CD4-positive, alpha-beta T cell treated with Interferon alpha-2 for 1 hour (primary cell): ENCODE measurements around the gene PLD4.
A peak's percentile ranks its signal among the peaks of the same experiment; 100 is the strongest.

ENCODE experiments used
- DNase-seq, 2 donors: peaks; one replicate each; pipeline ENCODE4 v3.0.0-alpha.2; 2020 to 2022

PLD4 gene

GRCh38 chr14:104929268-104930230 lies 4.9 kb downstream of the PLD4 start:
- no peak for DNase-seq

- DNase-seq: no peak
These were observed 6.0 kb downstream of the PLD4 start for GRCh38 chr14:104930526-104931303.

DNA sequence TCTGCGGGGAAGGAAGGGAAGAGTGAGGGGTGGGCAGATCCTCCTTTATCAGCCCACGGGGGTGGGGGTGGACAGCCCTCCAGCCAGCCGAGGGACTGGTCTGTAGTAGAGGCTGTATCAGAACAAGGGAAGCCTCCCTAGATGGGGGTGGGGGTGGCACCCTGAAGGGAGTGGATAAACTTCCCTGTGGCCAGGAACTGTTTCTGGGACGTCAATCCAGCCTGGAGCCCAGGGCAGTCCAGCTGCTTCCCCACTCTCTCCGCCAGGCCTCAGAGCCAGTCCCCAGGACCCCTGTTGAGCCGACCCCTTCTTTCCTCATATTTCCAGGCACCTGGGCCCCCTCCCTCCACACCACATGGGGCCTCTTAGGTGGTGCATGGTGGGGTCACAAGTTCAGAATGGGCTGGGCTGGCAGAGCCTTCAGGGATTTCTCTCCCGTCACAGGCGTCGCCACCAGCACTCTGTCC lies 6.7 kb downstream of the PLD4 start:
- DNase-seq: no peak

- DNase-seq: no peak
These were observed 7.3 kb downstream of the PLD4 start for GRCh38 chr14:104931771-104932675.

DNA sequence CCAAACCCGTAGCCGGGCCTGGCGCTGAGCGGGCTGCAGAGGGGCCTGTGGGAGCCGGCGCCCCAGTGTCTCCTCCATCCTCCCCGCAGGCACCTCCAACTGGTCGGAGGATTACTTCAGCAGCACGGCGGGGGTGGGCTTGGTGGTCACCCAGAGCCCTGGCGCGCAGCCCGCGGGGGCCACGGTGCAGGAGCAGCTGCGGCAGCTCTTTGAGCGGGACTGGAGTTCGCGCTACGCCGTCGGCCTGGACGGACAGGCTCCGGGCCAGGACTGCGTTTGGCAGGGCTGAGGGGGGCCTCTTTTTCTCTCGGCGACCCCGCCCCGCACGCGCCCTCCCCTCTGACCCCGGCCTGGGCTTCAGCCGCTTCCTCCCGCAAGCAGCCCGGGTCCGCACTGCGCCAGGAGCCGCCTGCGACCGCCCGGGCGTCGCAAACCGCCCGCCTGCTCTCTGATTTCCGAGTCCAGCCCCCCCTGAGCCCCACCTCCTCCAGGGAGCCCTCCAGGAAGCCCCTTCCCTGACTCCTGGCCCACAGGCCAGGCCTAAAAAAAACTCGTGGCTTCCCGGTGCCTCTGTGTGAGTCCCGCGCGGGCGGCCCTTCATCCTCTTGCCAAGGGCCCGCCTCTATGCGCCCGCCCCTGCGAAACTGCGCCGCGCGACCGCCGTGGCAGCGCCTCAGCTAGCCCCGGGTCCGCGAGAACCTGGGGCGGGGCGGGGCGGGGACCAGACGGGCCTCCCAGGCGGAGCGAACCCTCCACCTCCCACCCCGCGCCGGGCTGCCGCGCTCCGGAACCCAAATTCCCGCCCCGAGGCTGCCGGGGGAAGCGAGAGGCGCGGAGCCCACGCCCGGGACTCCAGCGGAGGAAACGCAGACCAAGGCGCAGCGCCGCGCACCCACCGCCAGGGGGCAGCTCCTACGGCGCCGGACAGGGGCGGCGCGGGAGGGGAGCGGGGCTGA lies 8.3 kb downstream of the PLD4 start:
- peak; percentile 79 to 87 for DNase-seq

DNA sequence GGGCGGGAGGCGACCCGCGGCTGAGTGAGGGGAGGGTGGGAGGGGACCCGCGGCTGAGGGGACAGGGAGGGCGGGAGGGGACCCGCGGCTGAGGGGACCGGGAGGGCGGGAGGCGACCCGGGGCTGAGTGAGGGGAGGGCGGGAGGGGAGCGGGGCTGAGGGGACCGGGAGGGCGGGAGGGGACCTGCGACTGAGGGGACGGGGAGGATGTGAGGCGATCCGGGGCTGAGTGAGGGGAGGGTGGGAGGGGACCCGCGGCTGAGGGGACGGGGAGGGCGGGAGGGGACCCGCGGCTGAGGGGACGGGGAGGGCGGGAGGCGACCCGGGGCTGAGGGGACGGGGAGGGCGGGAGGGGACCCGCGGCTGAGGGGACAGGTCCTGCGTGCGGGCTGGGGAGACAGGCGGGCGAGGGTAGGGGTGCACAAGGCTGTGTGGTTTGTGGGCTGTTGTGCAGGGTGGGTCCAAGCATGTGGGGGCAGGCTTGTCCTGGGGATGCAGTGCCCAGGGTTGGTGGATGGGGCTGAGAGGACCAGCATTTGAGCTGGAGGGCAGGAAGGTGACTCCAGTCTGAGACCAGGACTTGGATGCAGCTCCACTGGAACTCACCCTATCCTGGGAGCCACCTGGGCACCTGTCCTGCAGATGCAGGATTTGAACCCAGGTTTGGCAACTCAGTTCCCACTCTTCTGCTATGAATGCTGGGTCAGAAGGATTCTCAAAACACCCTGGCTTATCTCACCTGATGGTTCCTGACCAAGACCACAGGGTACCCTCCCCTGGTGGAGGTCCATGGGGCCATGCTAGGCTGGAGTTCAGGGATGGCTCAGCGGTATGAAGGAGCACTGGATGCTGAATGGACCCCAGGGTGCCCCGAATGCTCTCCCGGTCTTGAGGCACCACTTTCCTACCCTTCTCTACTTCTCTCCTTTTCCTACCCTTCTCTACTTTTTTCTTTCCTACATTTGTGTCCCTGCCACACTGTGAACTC lies 9.4 kb downstream of the PLD4 start:
- DNase-seq: no peak

DNA sequence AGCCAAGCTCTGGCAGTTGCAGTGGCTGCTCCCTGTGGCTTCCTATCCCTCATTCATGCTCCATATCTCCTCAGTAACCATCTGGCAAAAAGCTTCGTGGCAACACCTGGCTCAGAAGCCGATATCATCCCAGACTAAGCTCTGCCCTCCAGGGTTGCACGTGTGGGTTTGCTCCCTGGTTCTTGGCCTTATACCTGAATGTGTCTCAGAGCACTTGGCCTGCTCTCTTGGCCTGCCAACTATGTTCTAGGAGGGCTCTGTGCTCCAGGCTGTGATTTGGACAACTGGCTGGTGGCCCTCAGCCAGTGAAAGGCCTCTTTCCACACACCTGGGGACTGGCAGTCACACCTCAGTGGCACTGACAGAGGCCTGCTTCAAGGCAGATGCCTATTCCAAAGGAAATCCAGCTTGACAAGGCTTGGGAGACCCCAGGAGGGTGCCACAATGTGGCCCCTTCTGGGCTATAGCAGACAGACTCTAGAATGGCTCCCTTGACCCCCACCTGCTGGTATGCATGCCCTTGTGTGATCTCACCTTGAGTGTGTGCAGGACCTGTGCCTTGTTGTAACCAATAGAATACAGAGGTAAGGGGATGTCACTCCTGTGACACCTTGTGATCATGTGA lies 10.5 kb downstream of the PLD4 start:
- no peak for DNase-seq

DNA sequence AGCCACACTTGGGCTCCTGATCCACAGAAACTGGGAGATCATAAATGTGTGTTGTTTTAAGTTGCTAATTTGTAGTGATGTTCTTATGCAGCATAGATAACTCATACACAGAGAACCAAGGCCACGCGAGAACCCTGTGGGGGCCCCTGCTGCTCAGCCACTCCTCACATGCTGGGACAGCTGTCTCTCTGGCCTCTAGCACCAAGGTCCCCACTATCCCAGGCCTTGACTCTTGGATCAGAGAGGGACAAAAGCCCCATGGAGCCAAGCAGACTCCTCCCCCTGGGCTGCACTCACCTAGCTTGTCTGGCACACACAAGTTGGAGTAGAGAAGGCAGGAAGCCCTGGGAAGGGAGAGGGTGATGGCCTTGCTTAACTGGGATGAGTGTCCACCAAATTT lies 11.3 kb downstream of the PLD4 start:
- DNase-seq: no peak

GRCh38 chr14:104936361-104937155 lies 11.9 kb downstream of the PLD4 start:
- DNase-seq: no peak

GRCh38 chr14:104937161-104937560 lies 12.5 kb downstream of the PLD4 start:
- no peak for DNase-seq

GRCh38 chr14:104937694-104938365 lies 13.2 kb downstream of the PLD4 start:
- DNase-seq: no peak

DNA sequence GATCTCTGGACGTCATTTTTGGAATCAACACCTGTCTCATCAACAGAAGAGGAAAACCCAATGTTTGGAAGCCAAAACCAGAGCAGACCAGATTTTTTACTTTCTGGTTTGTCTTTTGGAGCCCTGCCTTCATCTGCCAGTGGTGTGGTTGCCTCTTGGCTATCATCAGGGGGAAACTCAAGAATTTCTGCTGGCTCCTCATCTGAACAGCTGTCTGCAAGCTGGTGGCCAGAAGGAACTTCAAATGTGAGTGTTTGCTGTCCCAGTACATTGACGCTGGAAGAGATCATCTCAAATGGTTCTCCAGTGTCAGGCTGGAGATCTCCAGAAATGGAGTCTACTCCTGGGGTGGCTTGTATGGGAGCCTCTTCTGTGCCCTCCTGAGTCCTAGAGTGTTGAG lies 13.8 kb downstream of the PLD4 start:
- no peak for DNase-seq

DNA sequence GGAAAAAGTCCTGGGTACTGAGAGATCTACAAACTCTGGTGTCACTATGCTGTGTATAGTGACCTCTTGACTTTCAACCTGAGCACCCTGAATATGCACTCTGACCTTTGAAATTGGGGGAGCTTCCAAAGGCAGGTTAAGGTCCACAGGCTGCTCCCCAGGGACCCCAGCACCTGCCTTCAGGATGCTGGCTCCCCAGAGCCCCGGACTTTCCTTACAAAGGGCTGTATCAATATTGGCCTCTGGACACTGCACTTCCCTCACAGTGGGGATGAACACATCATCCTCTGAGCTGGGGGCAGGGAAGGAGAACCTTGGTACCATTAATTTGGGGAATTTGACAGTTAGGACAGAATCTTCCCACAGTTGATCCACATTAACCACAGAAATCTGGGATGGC lies 14.3 kb downstream of the PLD4 start:
- DNase-seq: no peak

DNA sequence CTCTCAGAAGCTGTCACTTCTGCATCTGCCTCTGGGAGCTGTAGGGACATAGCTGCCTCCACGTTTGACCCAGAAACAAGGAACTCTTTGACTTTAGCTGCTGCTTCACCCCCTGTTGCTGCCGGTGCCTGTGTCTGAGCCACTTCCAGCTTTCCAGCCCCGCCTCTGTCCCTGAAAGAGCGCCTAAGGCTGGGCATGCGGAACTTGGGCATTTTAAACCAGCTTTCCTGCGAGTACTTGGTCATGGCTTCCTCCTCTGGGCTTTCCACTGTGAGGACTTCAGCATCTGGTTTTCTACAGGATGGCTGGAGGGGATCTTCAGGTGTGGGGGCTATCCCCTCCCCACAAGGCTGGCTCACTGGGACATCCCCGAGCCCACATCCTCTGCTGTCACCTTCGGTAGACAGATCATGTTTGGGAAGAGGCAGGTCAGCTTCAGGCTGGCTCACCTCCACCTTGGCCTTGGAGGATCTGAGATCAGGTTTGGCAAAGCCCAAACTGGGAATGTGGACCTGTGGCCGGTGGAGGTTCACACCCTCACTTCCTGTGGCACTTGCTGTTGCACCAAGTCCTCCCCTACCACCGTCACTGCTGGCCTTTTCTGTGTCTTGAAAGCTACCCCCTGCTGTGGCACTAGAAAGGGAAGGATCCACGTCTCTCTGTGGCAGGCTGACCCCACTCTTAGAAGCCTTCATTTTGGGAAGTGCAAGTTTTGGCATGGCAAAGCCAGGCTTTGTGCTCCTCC lies 15.2 kb downstream of the PLD4 start:
- no peak for DNase-seq

GRCh38 chr14:104940526-104941150 lies 16.0 kb downstream of the PLD4 start:
- no peak for DNase-seq

- DNase-seq: no peak
These were observed 17.1 kb downstream of the PLD4 start for GRCh38 chr14:104941508-104942365.
